ENCODE results near the gene CAMTA1.

The CAMTA1 gene

DNA sequence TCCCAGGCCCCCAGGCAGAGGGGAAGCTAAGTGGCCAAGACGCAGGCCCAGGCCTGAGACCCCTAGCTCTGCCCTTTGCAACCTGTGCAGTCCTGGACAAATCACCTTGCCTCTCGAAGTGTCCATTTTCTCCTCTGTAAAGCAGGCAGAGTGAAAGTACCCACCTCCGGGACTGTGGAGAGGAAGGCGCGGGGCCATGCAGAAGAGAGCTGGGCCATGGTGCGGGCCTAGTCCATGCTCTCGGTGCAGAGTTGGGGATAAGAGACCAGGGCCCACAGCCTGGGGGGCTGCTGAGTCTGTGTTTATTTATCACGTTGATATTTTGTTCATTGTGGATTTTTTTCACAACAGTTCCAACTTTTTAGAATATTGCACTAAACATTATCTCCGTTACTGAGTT, 825.7 kb downstream of the CAMTA1 start:
- DNase-seq (ENCODE audit: low read depth in 3 of 3), result no peak

DNA sequence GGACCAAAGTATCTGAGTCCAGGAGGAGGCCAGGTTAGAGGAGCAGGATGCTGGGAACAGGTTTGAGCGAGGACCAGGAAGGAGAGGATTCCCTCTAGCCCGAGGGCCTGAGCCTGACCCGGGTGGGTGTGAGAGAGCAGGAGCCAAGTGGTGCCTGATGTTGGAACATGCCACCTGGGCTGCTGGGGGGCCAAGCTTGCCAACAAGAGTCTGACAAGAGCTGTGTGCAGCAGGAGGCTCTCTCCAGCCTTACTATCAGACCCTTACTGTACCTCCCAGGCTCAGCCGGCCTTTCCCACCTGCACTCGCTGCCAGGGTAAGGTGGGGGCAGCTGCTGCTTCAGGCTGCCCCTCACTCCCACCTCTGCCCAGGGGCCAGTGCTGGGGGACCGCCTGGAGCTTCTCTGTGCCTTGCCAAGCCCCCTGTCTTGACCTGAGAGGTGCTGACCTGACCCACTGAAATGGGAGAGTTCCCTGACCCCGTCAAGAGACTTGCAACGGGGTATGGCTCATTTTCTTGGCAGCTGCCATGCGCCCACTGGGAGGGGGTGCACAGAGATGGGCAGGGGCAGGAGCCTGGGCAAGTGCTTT, 826.3 kb downstream of the CAMTA1 start:
- no peak for DNase-seq (ENCODE audit: low read depth in 3 of 3)

DNA sequence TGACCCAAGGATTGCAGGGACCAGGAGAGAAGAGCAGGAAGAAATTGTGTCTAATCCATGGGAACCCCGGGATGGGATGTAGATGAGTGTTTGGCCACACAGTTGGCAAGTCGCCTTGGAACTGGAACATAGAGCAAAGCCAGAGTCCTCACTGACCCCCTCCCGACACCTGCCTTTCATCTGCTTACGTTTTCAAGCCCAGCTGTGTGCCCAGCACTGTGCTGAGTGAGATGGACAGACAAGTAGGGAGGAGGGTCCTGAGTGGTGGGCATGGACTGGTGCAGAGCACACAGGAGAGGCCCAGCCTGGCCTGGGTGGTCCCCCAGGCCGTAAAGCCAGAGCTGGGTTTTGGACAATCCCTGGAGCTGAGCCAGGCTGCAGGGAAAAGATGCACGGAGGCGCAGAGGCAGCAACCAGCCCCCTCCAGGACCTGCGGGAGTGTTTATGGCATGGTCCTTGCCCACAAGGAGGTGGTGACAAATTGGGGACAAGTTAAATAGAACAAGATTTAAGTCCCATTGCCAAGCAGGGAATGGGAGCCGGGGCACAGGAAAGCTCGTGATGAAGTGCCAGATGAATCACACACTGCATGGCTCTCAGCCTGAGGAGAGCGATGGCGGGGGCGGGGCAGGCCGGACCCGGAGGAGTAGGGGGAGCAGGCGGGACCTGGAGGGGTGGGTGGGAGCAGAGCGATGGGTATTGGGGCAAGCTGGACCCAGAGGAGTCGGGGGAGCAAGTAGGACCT, 828.0 kb downstream of the CAMTA1 start:
- no peak for DNase-seq (ENCODE audit: low read depth in 3 of 3)

DNA sequence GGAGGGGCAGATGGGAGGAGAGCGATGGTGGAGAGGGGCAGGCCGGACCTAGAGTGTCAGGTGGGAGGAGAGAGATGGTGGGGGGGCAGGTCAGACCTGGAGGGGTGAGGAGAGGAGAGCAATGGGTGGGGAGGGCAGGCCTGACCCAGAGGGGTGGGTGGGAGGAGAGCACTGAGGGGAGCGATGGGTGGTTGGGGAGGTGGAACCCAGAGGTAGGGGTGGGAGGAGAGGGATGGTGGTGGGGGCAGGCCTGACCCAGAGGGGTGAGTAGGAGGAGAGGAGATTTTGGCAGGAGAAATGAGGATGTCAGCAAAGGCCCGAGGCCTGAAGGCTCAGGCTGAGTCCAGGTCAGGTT, 828.6 kb downstream of the CAMTA1 start:
- DNase-seq (ENCODE audit: low read depth in 3 of 3), result no peak

DNA sequence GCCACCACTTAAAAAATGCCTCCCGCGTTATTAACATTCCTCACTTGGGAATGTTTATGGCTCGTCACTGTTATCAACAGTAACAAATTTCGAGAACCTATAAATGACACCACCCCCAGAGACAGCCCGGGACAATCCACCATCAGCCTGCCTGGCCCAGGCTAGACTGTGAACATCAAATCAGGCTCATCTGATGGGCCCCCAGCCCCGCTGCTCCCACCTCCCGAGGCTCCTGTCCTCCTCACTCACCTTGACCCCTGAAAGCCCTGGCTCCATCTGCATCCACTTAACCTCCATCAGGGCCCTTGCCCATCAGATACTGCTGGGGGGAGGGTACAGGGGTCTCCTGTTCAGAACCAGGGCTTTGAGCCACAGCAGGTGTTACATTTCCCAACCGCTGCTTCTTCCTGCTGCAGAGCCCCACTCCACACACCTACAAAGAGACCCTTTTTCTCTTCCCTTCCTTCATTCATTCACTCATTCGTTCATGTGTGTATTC, 829.4 kb downstream of the CAMTA1 start:
- DNase-seq (ENCODE audit: low read depth in 3 of 3), result no peak

DNA sequence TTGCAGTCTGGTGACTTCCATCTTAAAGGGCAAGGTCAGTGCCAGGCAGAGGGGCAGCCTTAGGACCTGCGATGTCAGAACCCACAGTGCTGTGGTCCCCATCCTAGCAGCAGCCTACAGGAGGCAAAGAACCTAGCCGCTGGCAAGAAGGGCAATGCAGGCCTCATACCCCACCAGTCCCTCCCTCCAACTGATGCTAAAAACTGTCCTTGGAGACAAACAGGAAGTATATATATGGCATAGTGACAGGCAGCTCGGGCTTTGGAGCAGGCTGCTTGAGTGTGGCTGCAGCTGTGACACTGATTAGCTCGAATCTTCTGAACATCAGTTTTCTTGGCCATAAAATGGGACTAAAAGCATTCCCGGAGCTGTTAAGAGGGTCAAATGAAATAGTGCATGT, 829.9 kb downstream of the CAMTA1 start:
- no peak for DNase-seq (ENCODE audit: low read depth in 3 of 3)

DNA sequence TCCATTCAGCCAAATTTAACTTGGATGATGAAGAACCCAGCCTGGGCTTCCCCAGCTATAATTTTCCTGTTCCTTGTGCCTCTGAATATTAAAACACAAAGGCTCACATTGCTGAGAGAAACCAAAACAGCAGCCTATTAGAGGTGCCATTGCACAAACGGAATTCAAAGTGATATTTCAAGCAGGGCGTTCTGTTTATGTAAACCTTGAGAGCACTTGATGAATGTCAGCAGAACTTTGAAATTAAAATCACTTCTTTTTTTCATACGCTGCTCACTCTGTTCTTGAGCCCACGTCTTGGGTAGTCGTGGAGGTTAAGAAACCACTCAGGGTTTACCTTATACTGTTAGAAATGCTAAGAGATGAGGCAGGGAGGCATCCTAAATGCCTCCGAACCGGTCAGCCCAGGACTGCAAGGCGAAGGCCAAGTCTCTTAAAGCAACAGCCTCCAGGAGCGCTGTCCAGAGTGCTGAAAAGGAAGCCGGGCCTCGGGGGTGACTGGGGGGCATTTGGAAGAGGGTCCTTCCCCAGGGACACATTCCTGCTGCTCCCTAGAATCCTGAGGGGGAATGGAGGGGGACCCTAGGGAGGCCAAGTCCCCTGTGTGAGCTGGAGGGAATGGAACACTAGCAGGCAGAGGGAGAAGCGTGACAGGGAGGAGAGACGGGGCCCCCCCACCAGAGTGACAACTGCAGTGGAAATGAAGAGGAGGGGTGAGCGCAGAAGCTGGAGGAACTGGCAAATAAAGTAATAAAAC, 831.0 kb downstream of the CAMTA1 start:
- DNase-seq (ENCODE audit: low read depth in 3 of 3), result peak in 2 of 3 donors; percentile 2 to 4

DNA sequence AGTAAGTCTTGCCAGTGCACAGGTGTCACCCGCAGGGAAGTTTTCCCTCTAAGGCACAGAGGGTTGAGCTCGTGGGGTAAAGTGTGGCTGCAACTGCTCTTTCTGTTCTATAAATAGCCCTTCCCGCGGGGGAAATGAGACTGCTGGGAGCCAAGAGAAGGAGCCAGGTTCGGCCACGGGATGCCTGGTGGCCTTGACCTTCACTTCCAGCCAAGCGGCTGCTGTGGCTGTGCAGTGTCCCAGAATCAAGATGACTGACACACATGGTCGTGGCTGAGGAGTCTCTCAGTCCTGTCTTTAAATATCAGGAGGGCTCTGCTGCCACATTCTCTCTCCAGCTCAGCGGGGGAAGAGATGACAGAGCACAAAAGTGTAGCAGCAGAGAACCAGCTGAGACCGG, 831.7 kb downstream of the CAMTA1 start:
- DNase-seq (ENCODE audit: low read depth in 3 of 3), result no peak

DNA sequence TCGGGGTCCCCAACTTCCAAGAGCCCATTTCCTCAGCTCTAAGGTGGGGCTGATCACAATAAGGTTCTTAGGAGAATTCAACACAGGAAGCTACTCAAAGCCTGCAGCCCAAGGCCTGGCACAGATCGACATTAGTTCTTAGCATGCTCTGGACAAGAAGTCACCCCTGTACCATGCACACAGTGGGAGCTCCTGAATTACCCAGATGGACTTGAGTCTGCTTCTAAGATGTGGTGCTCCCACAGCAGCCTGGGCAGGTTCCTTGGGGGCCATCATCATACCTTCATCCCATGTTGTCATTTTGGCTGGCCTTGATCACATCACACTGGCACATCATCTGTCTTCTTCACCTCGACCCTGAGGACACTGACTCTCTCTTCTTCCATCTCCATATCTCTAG, 832.6 kb downstream of the CAMTA1 start:
- DNase-seq (ENCODE audit: low read depth in 3 of 3), result no peak

DNA sequence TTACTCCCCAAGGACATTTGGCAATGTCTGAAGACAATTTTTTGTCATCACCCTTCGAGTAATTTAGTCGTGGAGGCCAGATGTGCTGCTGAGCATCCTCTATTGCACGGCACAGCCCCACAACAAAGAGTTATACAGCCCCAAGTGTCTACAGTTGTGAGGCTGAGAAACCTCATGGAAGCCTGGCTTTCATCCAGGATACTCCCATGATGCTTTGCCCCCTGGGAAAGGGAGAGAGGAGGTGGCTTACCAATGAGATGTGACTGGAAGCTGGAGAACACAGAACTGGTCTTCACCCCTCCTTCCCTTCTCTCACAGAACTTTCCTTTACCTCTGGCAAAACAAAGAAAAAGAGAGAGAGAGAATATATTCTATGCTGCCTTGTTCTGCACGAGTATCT, 834.9 kb downstream of the CAMTA1 start:
- no peak for DNase-seq (ENCODE audit: low read depth in 3 of 3)

DNA sequence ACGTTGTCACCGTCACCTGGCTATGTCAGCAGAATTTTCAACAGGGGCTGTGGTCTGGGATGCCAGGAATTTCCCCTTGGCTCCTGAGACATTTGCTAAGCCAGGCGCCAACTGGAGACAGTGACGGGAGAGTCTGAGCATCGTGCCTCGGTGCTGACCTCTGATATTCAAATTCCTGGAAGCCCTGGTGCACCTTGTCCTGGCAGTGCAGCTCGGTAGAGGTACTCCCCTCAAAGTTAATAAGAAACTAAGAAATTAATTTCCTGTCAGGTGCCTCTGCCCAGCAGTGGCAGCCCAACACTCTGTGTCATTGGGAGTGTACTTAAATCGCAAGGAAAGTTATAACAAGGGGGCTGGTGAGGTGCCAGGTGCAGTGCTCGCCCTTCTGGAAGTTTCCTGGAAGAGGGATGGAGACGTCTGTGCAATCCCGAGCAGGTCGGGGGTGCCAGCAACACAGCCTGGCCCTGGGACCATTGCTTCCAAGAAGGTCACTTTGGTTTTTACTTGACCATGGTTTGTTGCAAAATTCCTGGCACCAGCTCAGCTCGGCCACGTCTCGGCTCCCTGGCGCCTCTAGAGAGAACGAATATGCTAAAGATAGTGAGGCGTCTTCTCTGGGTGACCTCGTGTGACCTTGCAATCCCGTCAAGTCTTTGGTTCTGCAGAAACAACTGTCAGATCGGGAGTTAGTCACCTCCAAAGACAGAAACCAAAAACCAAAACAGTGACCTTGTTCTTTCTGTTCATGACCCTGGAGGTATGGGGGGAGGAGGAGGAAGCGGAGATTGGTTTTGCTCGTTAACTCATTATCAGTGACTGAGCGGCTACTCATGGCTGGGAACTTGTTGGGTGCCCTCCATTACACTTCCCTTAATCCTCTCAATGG, 836.3 kb downstream of the CAMTA1 start:
- DNase-seq (ENCODE audit: low read depth in 3 of 3), result no peak

DNA sequence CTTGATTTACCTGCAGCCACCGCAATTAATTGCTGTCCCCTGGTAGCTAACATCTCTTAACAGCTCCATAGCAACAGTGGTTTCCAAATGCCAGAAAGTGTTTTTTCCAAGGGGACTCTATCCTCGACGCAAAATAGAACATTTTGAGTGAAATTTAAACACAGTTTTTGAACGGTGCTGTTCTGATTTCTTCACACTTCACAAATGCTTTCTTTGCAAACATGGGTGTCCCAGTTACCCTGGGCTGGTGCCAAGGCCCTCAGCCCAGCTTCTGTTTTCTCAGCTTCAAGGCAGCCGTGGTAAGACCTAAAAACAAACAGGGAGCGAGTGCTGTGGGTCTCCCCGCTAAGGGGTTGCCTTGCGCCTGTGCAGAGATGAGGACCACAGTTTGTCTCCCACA, 838.6 kb downstream of the CAMTA1 start:
- DNase-seq (ENCODE audit: low read depth in 3 of 3), result no peak

DNA sequence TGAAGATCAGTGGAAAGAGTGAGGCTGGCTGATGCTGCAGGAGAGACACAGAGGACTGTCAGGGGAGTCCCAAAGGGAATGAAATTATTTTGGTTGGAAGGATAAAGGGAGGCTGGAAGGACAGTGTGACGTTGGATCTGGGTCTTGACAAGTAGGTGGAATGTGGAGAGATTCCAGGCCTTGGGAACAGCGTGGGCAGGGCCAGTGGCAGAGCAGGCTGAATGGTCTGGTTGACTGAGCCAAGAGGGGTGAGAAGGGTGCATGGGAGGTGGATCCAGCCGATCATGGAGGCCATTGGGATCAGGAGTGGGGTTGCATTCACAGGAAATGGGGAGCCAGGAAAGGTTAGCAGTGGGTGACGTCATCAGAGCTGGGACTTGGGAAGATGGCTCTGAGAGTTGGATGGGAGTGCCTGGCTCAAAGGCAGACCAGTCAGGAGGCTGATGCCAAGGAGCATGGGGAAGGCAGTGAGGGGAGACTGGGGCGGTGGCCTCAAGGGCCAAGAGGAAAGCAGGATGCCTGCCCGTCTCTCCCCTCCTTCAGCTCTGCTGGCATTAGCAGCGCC, 839.6 kb downstream of the CAMTA1 start:
- DNase-seq (ENCODE audit: low read depth in 3 of 3), result no peak

DNA sequence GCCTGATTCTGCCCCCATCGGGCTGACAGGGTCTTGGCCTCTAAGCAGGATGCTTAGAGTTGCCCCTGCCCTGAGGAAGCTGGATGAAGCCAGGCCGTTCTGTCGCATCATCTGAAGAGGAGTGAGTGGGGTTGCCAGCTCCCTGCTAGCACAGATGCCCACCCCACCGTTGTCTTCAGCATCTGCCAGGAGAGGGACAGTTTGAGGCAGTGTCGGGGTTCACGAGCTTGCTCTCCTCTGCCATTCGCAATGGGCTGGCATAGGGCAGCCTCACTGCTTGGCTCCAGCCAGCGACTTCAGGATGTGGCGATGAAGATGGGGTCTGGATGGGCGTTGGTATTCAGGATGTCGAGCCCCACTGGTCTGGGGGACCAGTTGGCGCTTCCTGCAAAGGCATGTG, 840.1 kb downstream of the CAMTA1 start:
- DNase-seq (ENCODE audit: low read depth in 3 of 3), result no peak

DNA sequence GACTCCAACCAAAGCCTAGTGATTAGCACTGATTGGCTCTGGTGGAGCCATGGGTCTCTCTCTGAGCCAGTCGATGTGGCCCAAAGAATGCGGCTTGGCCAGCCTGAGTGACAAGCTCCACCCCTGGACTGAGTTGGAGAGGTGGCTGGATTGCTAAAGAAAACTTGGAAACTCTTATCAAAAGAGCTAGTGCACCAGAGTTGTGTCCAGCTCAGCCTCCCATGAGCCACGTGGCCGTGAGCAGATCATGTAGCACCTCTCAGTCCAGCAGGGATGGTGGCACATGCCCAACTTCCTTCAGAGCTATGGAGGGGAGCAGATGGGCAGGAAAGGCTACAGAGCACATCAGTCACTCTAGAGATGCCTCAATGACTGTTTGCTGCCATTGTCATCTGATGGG, 843.0 kb downstream of the CAMTA1 start:
- DNase-seq (ENCODE audit: low read depth in 3 of 3), result no peak

DNA sequence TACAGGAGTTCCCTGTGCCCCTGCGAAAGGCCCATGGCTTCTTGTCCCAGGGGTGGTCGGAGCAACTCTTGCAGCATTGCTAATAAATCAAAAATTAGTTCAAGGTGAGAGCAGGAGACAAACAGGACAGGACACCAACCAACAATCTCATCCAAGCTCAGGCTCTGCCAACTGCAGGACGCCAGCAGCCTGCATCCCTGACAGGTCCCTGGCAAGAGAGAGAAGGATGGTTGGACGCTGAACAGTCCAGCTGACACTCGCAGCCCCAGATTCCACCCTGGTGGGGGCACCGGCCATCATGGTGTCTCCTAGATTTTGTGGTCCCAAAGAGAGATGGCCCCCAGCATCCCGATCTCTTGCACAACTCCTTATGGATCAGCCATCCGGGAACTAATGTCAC, 843.8 kb downstream of the CAMTA1 start:
- no peak for DNase-seq (ENCODE audit: low read depth in 3 of 3)

DNA sequence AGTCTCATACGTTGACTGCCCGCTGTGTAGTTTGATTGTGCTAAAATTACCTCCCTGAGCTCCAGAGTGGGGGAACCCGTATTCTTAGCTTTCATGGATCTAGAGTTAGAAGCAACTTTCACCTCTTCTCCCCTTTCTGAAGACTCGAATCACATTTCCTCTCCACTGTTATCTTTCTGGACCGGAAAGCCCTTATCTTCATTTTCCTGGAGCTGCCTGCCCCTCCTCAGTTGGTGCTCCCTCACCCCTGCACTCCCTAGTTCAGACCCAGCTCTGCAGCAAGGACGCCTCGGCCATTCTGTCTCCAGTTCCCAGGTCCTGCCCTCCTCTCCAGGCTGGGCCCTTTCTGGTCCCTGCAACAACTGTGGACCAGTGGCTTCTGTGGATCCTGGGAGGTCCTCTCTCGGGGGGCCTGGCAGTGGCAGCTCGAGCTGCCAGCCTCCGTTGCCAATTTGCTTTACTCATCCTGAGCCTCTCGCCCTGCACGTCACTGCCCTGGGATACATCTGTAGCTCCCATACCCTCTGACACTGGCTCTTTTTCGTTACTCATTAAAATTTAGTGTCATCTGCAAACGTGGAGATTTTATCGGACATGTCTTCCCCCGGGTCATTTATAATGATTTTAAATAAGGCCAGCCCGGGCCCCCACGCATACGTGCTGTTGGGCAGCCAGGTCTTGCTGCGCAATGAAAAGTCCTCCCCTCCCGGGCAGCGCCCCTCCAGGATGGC, 844.4 kb downstream of the CAMTA1 start:
- DNase-seq (ENCODE audit: low read depth in 3 of 3), result no peak

DNA sequence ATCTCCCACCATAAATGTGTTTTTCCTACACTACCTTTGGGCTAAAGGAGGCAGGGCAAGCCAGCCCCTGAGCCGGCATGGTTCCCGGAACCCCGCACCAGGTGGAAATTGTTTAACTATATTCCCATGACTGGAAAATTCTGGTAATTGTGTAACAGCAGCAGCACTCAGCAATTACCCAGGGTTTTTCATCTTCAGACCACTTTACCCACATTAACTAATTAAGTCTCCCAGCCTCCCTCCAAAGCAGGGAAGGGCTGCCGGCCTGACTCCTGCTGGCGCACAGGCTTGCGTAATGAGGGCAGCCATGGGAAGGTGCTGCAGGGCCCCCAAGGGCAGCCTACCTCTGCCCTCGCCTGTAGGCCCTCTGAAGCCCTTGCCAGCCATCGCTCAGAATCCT, 845.1 kb downstream of the CAMTA1 start:
- DNase-seq (ENCODE audit: low read depth in 3 of 3), result no peak

DNA sequence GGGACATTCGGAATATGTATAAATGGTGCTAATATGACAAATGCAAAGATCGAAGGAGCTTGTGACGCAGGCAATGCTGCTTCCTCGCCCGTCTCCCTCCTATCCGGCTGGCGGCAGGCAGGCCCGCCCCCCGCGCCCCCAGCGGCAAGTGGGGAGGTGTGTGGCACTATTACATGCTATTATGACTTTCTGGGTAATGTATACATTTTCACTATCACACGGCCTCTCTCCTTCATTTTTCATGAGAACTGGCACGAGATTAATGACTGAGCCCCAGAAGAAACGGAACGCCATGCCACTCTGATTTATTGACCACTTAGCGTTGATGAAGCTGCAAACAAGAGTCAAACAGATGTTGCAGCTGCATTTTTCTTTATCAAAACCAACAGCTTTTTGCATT, 846.9 kb downstream of the CAMTA1 start:
- DNase-seq (ENCODE audit: low read depth in 3 of 3), result no peak

DNA sequence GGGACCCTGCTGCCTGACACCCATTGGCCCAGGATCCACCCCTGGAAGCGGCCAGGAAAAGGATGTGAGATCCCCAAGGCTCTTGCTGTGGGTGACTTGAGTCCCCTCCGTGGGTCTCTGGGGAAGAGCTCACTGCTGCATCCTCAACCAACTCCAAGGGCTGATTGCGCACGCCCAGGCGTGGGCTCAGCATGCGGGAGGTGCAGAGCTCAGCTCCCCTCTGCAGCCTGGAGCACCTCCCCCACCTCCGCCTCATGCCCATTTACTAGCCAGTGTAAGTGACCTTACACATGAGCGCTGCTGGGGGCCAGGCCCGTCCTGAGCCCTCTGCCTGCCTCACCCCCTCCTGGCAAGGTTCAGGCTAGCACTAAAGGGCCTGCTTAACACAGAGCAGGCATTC, 847.4 kb downstream of the CAMTA1 start:
- no peak for DNase-seq (ENCODE audit: low read depth in 3 of 3)

Data from stimulated activated CD4-positive, alpha-beta T cell treated with anti-CD3 and anti-CD28 coated beads, TNF-alpha, amount 100 ng/mL, for 48 hours (primary cell).